Hepatocyte (in vitro differentiated cells): ENCODE results near the gene CNOT6L. TPM values are rescaled to one million over a fixed set of nuclear protein-coding genes. Genes with fewer than 3 reads are reported as not detected.
A peak's percentile ranks its signal among the peaks of the same experiment; 100 is the strongest.
"Not testable (repeated sequence)": the region's sequence is repeated elsewhere in the genome, so short reads cannot be mapped to it uniquely, and the experiment has no call there.

Experiments
- DNase-seq: peaks from one replicate; pipeline ENCODE4 v3.0.0-alpha.2; 2016; ENCODE audit warnings: low spot score
- H2AFZ ChIP-seq: fragments of 200-600 bp; sonication (generic); 2 replicates; pipeline ENCODE4 v1.6.0; 2016; ENCODE audit warnings: antibody characterized with exemption, mild to moderate bottlenecking
- H3K27ac ChIP-seq: fragments of 200-600 bp; sonication (generic); 2 replicates; pipeline ENCODE4 v1.5.1; 2016; ENCODE audit warnings: mild to moderate bottlenecking
- H3K27me3 ChIP-seq: fragments of 200-600 bp; sonication (generic); 2 replicates; pipeline ENCODE4 v1.6.1; 2016
- H3K36me3 ChIP-seq: fragments of 200-600 bp; sonication (generic); replicated peaks from 2 replicates; pipeline ENCODE4 v1.5.1; 2016; ENCODE audit warnings: low read depth; ENCODE audit not compliant: insufficient read depth
- H3K4me1 ChIP-seq: fragments of 200-600 bp; sonication (generic); 2 replicates; pipeline ENCODE4 v1.5.1; 2016; ENCODE audit warnings: mild to moderate bottlenecking, moderate library complexity; ENCODE audit not compliant: insufficient read depth
- H3K4me2 ChIP-seq: fragments of 200-600 bp; sonication (generic); 2 replicates; pipeline ENCODE4 v1.6.0; 2016
- H3K4me3 ChIP-seq: fragments of 200-600 bp; sonication (generic); 2 replicates; pipeline ENCODE4 v1.5.1; 2016; ENCODE audit warnings: mild to moderate bottlenecking
- H3K79me2 ChIP-seq: fragments of 200-600 bp; sonication (generic); 2 replicates; pipeline ENCODE4 v1.6.0; 2017; ENCODE audit warnings: mild to moderate bottlenecking
- H3K9me2 ChIP-seq: fragments of 200-600 bp; sonication (generic); replicated peaks from 2 replicates; pipeline ENCODE4 v1.6.0; 2017; ENCODE audit warnings: mild to moderate bottlenecking; ENCODE audit not compliant: insufficient read depth
- H3K9me3 ChIP-seq: fragments of 200-600 bp; sonication (generic); 2 replicates; pipeline ENCODE4 v1.5.1; 2016; ENCODE audit warnings: low read depth, mild to moderate bottlenecking
- H4K20me1 ChIP-seq: fragments of 200-600 bp; sonication (generic); 2 replicates; pipeline ENCODE4 v1.6.0; 2016; ENCODE audit warnings: mild to moderate bottlenecking; ENCODE audit not compliant: insufficient read depth, poor library complexity, severe bottlenecking
- CTCF ChIP-seq: fragments of 200-600 bp; sonication (generic); IDR thresholded peaks from 2 replicates; pipeline ENCODE4 v1.5.1; 2016; ENCODE audit warnings: antibody characterized with exemption, mild to moderate bottlenecking; ENCODE audit not compliant: poor library complexity
- EZH2 ChIP-seq: fragments of 200-600 bp; sonication (generic); IDR thresholded peaks from 2 replicates; pipeline ENCODE4 v1.6.1; 2016; ENCODE audit warnings: antibody characterized with exemption, mild to moderate bottlenecking, borderline replicate concordance
- EZH2phosphoT487 ChIP-seq: fragments of 200-600 bp; sonication (generic); IDR thresholded peaks from one replicate; pipeline ENCODE4 v1.6.1; 2018; ENCODE audit warnings: antibody characterized with exemption, mild to moderate bottlenecking, low read depth, moderate library complexity; ENCODE audit not compliant: unreplicated experiment, severe bottlenecking
- WGBS: methylation state at CpG from one replicate; pipeline ENCODE4 v1.1.6; 2016; ENCODE audit warnings: low lambda C conversion rate; ENCODE audit errors: missing lambda C conversion rate; 5-methylcytosine and 5-hydroxymethylcytosine counted together
- polyA plus RNA-seq: library from polyadenylated mRNA; unstranded; fragments of >200 nt; fragmentation: Nextera tagmentation; extraction: Ambion mirVana; gene quantifications from 2 replicates; pipeline ENCODE4 v1.2.1, GENCODE V29; 2016
- total RNA-seq: library from RNA; depleted of rRNA; stranded (reverse); fragments of >200 nt; gene quantifications from 2 replicates; pipeline ENCODE4 v1.2.3, GENCODE V29; 2014

CNOT6L gene
- total and polyA plus RNA-seq, 2 experiments from 2014 or later = 7.7 to 20.4 TPM

DNA sequence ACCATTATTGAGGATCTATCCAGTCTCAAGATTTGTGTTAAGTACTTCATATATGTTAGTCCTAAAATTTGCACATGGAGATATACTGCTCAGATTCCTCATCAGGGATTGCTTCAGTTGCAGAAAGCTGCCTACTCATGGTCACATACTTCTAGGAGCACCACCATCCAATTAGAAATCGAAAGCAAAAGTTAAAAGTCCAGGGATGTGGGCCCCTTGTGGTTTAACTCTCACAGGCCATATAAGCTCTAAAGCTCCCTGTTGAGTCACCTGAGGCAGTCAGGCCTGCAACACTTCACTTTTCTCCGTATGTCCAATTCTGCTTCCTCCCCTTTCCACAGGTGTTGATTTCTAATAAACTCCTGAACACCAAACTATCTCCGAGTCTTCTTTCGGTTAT is 84.2 kb downstream of the CNOT6L start:
- H3K4me3 ChIP-seq = no peak overlapping the region
- TF ChIP-seq EZH2 (no peak), EZH2phosphoT487 (no peak), CTCF (no peak)
- peak; percentile 66 for DNase-seq
- H4K20me1 ChIP-seq = no peaks in the 10 kb centered on the region
- no peaks in the 10 kb centered on the region for H3K9me3 ChIP-seq
- no peaks in the 10 kb centered on the region for H3K79me2 ChIP-seq
- WGBS = 69% methylated on average over 4 of the region's 4 CpGs
- no peaks in the 10 kb centered on the region for H3K9me2 ChIP-seq
- H3K27ac ChIP-seq = peak overlapping the region; percentile 27
- no peaks in the 10 kb centered on the region for H3K36me3 ChIP-seq
- H3K27me3 ChIP-seq = no peaks in the 10 kb centered on the region
- H3K4me1 ChIP-seq = no peaks in the 10 kb centered on the region
- peak overlapping the region; percentile 38 for H3K4me2 ChIP-seq
- H2AFZ ChIP-seq = no peak overlapping the region

DNA sequence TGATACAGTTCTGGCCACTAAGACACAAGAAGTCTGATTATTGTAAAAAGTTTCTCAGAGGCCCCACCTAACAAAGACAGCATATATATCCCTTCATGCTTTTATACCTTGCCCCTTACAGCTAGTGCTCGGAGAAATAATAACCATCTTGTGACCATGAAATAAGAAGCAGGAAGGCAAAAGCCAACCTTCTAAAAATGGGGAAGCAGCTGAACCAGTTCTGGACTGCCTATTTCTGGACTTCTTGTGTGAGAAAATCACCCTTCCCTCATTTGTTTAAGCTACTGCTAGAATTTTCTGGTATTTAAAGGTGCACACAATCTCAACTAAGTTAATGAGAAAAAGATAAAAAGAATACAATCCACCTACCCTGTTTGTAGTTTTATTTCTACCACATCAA is 87.5 kb downstream of the CNOT6L start:
- Histone ChIP-seq H3K79me2 (no peaks in the 10 kb centered on the region), H3K36me3 (no peaks in the 10 kb centered on the region), H2AFZ (no peak overlapping the region), H3K4me2 (no peak overlapping the region), H3K4me1 (no peaks in the 10 kb centered on the region), H3K9me3 (no peaks in the 10 kb centered on the region), H3K9me2 (no peaks in the 10 kb centered on the region), H3K4me3 (no peak overlapping the region), H3K27ac (no peak overlapping the region), H4K20me1 (no peaks in the 10 kb centered on the region), H3K27me3 (no peaks in the 10 kb centered on the region)
- no peak for DNase-seq
- WGBS = 90% methylated on average over 1 of the region's 1 CpG
- TF ChIP-seq CTCF (no peak), EZH2phosphoT487 (no peak), EZH2 (no peak)

DNA sequence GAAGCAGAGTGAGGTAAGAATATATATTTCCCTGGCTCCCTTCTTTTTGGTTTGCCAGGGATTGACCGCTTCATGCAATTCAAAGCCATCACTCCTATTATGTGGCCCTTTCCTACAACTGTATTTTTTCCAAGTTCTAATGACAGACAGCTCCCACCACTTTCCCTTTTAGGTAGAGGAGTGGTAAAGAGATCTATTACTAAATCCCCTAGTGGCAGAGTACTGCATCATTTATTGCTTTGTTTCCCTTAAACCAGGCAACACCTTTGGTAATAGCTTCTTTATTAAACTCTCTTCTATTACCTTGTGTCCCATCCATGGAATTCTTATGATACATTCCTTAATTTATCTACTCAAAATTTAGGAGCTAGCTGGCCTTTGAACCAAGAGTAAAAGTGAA is 90.7 kb downstream of the CNOT6L start:
- no peak overlapping the region for H3K4me3 ChIP-seq
- H3K36me3 ChIP-seq = no peaks in the 10 kb centered on the region
- DNase-seq = no peak
- no peaks in the 10 kb centered on the region for H3K4me1 ChIP-seq
- no peaks in the 10 kb centered on the region for H3K9me2 ChIP-seq
- no peak overlapping the region for H3K27ac ChIP-seq
- TF ChIP-seq EZH2phosphoT487 = no peak
- no peaks in the 10 kb centered on the region for H4K20me1 ChIP-seq
- H3K4me2 ChIP-seq = no peak overlapping the region
- WGBS = 100% methylated on average over 1 of the region's 1 CpG
- H2AFZ ChIP-seq = no peak overlapping the region
- H3K27me3 ChIP-seq = no peaks in the 10 kb centered on the region
- no peaks in the 10 kb centered on the region for H3K9me3 ChIP-seq
- H3K79me2 ChIP-seq = no peaks in the 10 kb centered on the region

DNA sequence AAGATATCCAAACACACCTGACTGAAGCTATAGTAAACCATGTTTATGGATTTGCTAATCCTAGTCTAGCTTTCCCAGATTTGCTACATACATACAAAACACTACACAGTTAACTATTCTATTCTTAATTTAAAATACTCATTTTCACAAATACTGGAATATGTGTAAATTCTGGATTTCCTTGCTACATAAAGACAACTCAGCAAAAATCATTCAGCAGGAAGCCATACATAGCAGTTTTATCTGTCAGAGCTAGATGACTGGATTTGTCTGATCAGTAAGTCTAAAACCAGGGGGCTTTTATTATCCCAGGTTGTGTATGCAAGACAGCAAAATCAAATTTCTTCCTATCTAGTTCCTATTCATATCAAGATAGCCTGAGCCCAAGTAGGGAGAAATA is 98.1 kb downstream of the CNOT6L start:
- H3K4me2 ChIP-seq = no peak overlapping the region
- no peaks in the 10 kb centered on the region for H3K9me2 ChIP-seq
- H3K27me3 ChIP-seq = no peaks in the 10 kb centered on the region
- no peak for DNase-seq
- H3K4me3 ChIP-seq = no peak overlapping the region
- no peak overlapping the region for H2AFZ ChIP-seq
- no peaks in the 10 kb centered on the region for H4K20me1 ChIP-seq
- H3K79me2 ChIP-seq = no peaks in the 10 kb centered on the region
- no peaks in the 10 kb centered on the region for H3K36me3 ChIP-seq
- TF ChIP-seq EZH2 (no peak), EZH2phosphoT487 (no peak), CTCF (no peak)
- no peaks in the 10 kb centered on the region for H3K4me1 ChIP-seq
- no peaks in the 10 kb centered on the region for H3K9me3 ChIP-seq
- no peak overlapping the region for H3K27ac ChIP-seq

DNA sequence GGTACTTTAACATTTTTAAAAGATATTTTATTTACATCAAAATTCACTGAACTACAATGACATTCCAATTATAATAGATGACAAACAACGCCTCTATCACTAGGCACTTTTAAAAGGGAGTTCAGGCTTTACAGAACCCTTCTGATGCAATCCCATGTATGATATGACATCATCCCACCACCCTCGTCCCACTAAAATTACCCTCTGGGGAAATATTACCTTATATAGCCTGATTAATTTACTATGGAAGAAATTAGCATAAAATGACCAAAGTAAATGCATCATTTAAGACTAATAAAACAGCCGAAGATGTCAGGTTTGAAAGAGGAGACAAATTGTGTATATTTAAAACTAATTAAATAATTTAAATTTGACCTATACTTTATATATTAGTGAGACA is 100.7 kb downstream of the CNOT6L start:
- H3K36me3 ChIP-seq, H3K27me3 ChIP-seq, H3K9me2 ChIP-seq, H3K4me3 ChIP-seq, H3K4me2 ChIP-seq, DNase-seq, H3K27ac ChIP-seq, H3K79me2 ChIP-seq, H4K20me1 ChIP-seq, H3K4me1 ChIP-seq, H3K9me3 ChIP-seq, H2AFZ ChIP-seq: not testable (repeated sequence)
- WGBS = 80% methylated on average over 3 of the region's 3 CpGs
